Liver (tissue), 9 donors: ENCODE data around the gene STK24. TPM values are rescaled to one million over a fixed set of nuclear protein-coding genes. Genes with fewer than 3 reads are reported as not detected.

Source experiments
- DNase-seq: peaks from one replicate; pipeline ENCODE4 v3.0.0-alpha.2; 2017; ENCODE audit warnings: low spot score
- H3K27ac ChIP-seq, 2 donors: one replicate each; pipeline ENCODE4 v1.7.0; 2013; ENCODE audit warnings: inconsistent platforms in 2 of 2, low read length in 2 of 2, control low read depth in 1 of 2, low read depth in 1 of 2, mild to moderate bottlenecking in 1 of 2
- H3K27me3 ChIP-seq, 4 donors: one replicate each; pipeline versions ENCODE4 v1.6.1 to v1.7.0; 2013; ENCODE audit warnings: low read length in 3 of 4, inconsistent platforms in 1 of 4, mild to moderate bottlenecking in 1 of 4, moderate library complexity in 1 of 4; ENCODE audit not compliant: control insufficient read depth in 4 of 4, insufficient read depth in 4 of 4
- H3K36me3 ChIP-seq, 4 donors: one replicate each; pipeline versions ENCODE4 v1.6.1 to v1.7.0; 2013; ENCODE audit warnings: low read length in 3 of 4, mild to moderate bottlenecking in 3 of 4, low read depth in 1 of 4, moderate library complexity in 1 of 4; ENCODE audit not compliant: control insufficient read depth in 4 of 4, insufficient read depth in 3 of 4
- H3K4me1 ChIP-seq, 4 donors: one replicate each; pipeline versions ENCODE4 v1.6.1 to v1.7.0; 2013; ENCODE audit warnings: low read length in 3 of 4, mild to moderate bottlenecking in 3 of 4, moderate library complexity in 1 of 4; ENCODE audit not compliant: control insufficient read depth in 4 of 4, insufficient read depth in 4 of 4
- H3K4me3 ChIP-seq, 3 donors: one replicate each; pipeline versions ENCODE4 v1.6.1 to v1.7.0; 2013; ENCODE audit warnings: low read length in 3 of 3, control low read depth in 1 of 3, low read depth in 1 of 3, mild to moderate bottlenecking in 1 of 3
- H3K9ac ChIP-seq, 2 donors: one replicate each; pipeline ENCODE4 v1.7.0; 2013; ENCODE audit warnings: low read length in 2 of 2, mild to moderate bottlenecking in 2 of 2, moderate library complexity in 2 of 2, control low read depth in 1 of 2, low read depth in 1 of 2
- H3K9me3 ChIP-seq, 4 donors: one replicate each; pipeline versions ENCODE4 v1.6.1 to v1.7.0; 2013; ENCODE audit warnings: low read length in 3 of 4; ENCODE audit not compliant: control insufficient read depth in 4 of 4
- EGR1 ChIP-seq, 2 donors: IDR thresholded peaks; 2 replicates each; pipeline ENCODE4 v1.6.1; 2016 to 2018; ENCODE audit warnings: antibody characterized with exemption in 2 of 2, low read depth in 2 of 2
- FOXA1 ChIP-seq: IDR thresholded peaks from 2 replicates; pipeline ENCODE4 v1.6.1; 2016; ENCODE audit warnings: antibody characterized with exemption
- FOXA2 ChIP-seq: IDR thresholded peaks from 2 replicates; pipeline ENCODE4 v1.6.1; 2016; ENCODE audit warnings: antibody characterized with exemption
- GABPA ChIP-seq, 2 donors: IDR thresholded peaks in 1 of 2; conservative IDR thresholded peaks in 1 of 2; 2 replicates each; pipeline ENCODE4 v1.6.1; 2016; ENCODE audit warnings: antibody characterized with exemption in 2 of 2, mild to moderate bottlenecking in 1 of 2, moderate library complexity in 1 of 2
- HNF4G ChIP-seq: IDR thresholded peaks from 2 replicates; pipeline ENCODE4 v1.6.1; 2016; ENCODE audit warnings: antibody characterized with exemption
- NR2F2 ChIP-seq: IDR thresholded peaks from 2 replicates; pipeline ENCODE4 v1.6.1; 2016; ENCODE audit warnings: antibody characterized with exemption
- RAD21 ChIP-seq, 2 donors: IDR thresholded peaks; 2 replicates each; pipeline ENCODE4 v1.6.1; 2016; ENCODE audit warnings: antibody characterized with exemption in 2 of 2, mild to moderate bottlenecking in 2 of 2
- SP1 ChIP-seq: IDR thresholded peaks from 2 replicates; pipeline ENCODE4 v1.6.1; 2018; ENCODE audit warnings: antibody characterized with exemption, mild to moderate bottlenecking
- TAF1 ChIP-seq: conservative IDR thresholded peaks from 2 replicates; pipeline ENCODE4 v1.6.1; 2016; ENCODE audit warnings: antibody characterized with exemption, mild to moderate bottlenecking
- YY1 ChIP-seq: IDR thresholded peaks from 2 replicates; pipeline ENCODE4 v1.6.1; 2016; ENCODE audit warnings: antibody characterized with exemption, mild to moderate bottlenecking
- WGBS: extraction: QIAGEN DNeasy Blood & Tissue Kit; methylation state at CpG from one replicate; pipeline ENCODE4 v1.1.7; 2013; 5-methylcytosine and 5-hydroxymethylcytosine counted together
- polyA plus RNA-seq, 2 donors: library from polyadenylated mRNA; stranded (reverse) in 1 of 2; unstranded in 1 of 2; fragments of 200-250 nt in 1 of 2; fragments of >200 nt in 1 of 2; fragmentation: Nextera tagmentation in 1 of 2; extraction: Ambion mirVana in 1 of 2; gene quantifications; one replicate each; pipeline versions ENCODE4 v1.2.1 to v1.2.3, GENCODE V29; 2013 to 2015
- total RNA-seq, 2 donors: library from RNA; depleted of rRNA; stranded (reverse); fragments of >200 nt; gene quantifications; one replicate each; pipeline ENCODE4 v1.2.3, GENCODE V29; 2014
- TF ChIP-seq, protein P1 (sequence below): IDR thresholded peaks from 2 replicates; pipeline ENCODE4 v1.6.1; 2016; ENCODE audit warnings: antibody characterized with exemption
- TF ChIP-seq, protein P2 (sequence below): IDR thresholded peaks from 2 replicates; pipeline ENCODE4 v1.6.1; 2016; ENCODE audit warnings: antibody characterized with exemption, mild to moderate bottlenecking
- TF ChIP-seq, protein P3 (sequence below): fragments of 150-350 bp; IDR thresholded peaks from 2 replicates; pipeline ENCODE4 v1.5.1; 2017; ENCODE audit warnings: improper control_type of control experiment, low read depth, low read length; ENCODE audit not compliant: missing input control
- TF ChIP-seq, protein P4 (sequence below): IDR thresholded peaks from 2 replicates; pipeline ENCODE4 v1.6.1; 2016; ENCODE audit warnings: antibody characterized with exemption
- donor health status: healthy.
- donor health status: healthy.
- donor health status: healthy.
- donor health status: healthy.
- donor health status: healthy.

The STK24 gene
- total and polyA plus RNA-seq, 4 donors, result 6.4 to 43.3 (median 14.9) TPM

DNA sequence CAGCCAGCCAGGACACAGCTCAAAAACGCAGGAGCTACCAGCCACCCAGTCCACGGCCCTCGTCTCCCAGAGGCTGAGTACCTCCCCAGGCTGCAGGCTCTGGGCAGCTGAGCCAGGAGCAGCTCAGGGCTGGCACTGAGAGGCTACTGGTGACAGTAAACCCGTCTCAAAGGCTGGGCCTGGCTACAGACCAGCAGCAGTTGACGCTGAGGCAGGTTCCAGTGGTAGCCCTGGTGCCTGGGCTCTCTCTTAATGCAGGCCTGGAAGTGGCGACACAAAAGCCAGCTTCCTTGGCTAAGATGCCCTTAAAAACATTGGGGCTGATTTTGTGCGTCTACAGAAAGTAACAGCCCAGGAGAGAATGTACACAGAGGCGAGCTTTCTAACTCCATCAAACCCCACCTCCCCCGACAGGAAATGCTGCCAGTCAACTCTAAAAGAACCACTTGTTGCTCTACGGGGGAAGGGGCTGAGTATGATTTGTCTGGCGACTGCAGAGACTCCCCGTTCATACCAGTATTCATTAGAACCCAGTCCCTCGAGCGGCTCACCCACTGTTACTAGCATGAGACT, 126.3 kb downstream of the STK24 start:
- H3K9ac ChIP-seq, result no peak overlapping the region
- no peak for TF ChIP-seq GABPA (IDR thresholded peaks at IDR 0.05 in 1 of 2, conservative IDR thresholded peaks at IDR 0.05 in 1 of 2)
- TF ChIP-seq, protein P1, sequence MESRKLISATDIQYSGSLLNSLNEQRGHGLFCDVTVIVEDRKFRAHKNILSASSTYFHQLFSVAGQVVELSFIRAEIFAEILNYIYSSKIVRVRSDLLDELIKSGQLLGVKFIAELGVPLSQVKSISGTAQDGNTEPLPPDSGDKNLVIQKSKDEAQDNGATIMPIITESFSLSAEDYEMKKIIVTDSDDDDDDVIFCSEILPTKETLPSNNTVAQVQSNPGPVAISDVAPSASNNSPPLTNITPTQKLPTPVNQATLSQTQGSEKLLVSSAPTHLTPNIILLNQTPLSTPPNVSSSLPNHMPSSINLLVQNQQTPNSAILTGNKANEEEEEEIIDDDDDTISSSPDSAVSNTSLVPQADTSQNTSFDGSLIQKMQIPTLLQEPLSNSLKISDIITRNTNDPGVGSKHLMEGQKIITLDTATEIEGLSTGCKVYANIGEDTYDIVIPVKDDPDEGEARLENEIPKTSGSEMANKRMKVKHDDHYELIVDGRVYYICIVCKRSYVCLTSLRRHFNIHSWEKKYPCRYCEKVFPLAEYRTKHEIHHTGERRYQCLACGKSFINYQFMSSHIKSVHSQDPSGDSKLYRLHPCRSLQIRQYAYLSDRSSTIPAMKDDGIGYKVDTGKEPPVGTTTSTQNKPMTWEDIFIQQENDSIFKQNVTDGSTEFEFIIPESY, result no peak
- peaks cover 0 to 13% (median 8%) of the 10 kb centered on the region in 4 donors for H3K4me1 ChIP-seq
- DNase-seq, result no peak
- 79% methylated on average over 14 of the region's 14 CpGs for WGBS
- H3K27me3 ChIP-seq, result no peaks in the 10 kb centered on the region
- no peaks in the 10 kb centered on the region for H3K9me3 ChIP-seq
- H3K27ac ChIP-seq, result no peak overlapping the region
- no peak overlapping the region for H3K4me3 ChIP-seq
- peaks cover 3 to 41% (median 32%) of the 10 kb centered on the region in 4 donors for H3K36me3 ChIP-seq

DNA sequence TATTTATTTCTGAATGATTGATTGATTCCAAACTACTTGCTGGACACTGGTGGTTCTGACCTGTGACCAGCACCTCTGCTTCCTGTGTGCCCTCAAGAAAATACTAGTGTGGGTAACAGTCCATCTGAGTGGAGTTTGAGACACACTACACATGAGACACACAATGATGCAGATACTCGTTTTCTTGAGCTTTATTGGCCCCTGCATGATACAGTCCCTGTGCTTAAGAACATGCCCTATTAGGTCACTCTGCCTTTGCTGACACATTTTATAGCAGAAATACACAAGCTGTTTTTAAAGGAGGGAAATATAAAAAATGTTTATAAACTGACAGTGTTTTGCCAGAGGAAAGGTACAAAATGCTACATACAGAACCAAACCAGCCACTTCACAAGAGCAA, 126.9 kb downstream of the STK24 start:
- TF ChIP-seq SP1 (no peak), YY1 (no peak), TAF1 (no peak), FOXA2 (no peak), NR2F2 (no peak)
- TF ChIP-seq, protein P2, sequence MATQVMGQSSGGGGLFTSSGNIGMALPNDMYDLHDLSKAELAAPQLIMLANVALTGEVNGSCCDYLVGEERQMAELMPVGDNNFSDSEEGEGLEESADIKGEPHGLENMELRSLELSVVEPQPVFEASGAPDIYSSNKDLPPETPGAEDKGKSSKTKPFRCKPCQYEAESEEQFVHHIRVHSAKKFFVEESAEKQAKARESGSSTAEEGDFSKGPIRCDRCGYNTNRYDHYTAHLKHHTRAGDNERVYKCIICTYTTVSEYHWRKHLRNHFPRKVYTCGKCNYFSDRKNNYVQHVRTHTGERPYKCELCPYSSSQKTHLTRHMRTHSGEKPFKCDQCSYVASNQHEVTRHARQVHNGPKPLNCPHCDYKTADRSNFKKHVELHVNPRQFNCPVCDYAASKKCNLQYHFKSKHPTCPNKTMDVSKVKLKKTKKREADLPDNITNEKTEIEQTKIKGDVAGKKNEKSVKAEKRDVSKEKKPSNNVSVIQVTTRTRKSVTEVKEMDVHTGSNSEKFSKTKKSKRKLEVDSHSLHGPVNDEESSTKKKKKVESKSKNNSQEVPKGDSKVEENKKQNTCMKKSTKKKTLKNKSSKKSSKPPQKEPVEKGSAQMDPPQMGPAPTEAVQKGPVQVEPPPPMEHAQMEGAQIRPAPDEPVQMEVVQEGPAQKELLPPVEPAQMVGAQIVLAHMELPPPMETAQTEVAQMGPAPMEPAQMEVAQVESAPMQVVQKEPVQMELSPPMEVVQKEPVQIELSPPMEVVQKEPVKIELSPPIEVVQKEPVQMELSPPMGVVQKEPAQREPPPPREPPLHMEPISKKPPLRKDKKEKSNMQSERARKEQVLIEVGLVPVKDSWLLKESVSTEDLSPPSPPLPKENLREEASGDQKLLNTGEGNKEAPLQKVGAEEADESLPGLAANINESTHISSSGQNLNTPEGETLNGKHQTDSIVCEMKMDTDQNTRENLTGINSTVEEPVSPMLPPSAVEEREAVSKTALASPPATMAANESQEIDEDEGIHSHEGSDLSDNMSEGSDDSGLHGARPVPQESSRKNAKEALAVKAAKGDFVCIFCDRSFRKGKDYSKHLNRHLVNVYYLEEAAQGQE, result no peak
- Histone ChIP-seq H3K27ac (no peak overlapping the region), H3K27me3 (no peaks in the 10 kb centered on the region), H3K4me3 (no peak overlapping the region), H3K36me3 (peaks cover 3 to 39% (median 32%) of the 10 kb centered on the region in 4 donors), H3K9ac (no peak overlapping the region), H3K9me3 (no peaks in the 10 kb centered on the region), H3K4me1 (peaks cover 0 to 16% (median 8%) of the 10 kb centered on the region in 4 donors)
- DNase-seq, result no peak
- 74% methylated on average over 1 of the region's 1 CpG for WGBS

DNA sequence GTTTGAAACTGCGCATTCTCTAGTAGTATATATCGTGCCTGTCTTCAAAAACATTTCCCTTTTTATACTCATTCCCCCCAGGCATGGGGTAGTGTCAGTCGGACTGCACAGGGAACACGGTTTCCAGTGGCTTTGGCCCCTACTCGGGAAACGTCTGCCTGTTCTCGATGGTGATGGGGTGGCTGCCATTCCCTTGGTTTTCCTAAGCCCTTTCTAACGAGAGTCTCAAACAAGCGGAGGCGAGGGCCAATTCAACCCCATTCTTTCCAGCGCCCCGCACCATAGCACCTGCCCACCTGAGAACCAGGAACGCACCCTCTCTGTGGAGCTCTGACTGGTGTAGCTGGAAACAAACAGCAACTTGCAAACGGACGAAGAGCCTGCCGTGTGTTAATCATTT, 127.6 kb downstream of the STK24 start:
- peaks cover 0 to 11% (median 3%) of the 10 kb centered on the region in 4 donors for H3K4me1 ChIP-seq
- no peak overlapping the region for H3K27ac ChIP-seq
- no peaks in the 10 kb centered on the region for H3K9me3 ChIP-seq
- no peak overlapping the region for H3K9ac ChIP-seq
- H3K27me3 ChIP-seq, result no peaks in the 10 kb centered on the region
- H3K36me3 ChIP-seq, result peaks cover 3 to 39% (median 32%) of the 10 kb centered on the region in 4 donors
- no peak overlapping the region for H3K4me3 ChIP-seq
- WGBS, result 92% methylated on average over 16 of the region's 16 CpGs
- DNase-seq, result no peak
- TF ChIP-seq EGR1 (IDR thresholded peaks at IDR 0.05; ENCODE audit: low read depth in 2 of 2), result no peak
- TF ChIP-seq, protein P3, sequence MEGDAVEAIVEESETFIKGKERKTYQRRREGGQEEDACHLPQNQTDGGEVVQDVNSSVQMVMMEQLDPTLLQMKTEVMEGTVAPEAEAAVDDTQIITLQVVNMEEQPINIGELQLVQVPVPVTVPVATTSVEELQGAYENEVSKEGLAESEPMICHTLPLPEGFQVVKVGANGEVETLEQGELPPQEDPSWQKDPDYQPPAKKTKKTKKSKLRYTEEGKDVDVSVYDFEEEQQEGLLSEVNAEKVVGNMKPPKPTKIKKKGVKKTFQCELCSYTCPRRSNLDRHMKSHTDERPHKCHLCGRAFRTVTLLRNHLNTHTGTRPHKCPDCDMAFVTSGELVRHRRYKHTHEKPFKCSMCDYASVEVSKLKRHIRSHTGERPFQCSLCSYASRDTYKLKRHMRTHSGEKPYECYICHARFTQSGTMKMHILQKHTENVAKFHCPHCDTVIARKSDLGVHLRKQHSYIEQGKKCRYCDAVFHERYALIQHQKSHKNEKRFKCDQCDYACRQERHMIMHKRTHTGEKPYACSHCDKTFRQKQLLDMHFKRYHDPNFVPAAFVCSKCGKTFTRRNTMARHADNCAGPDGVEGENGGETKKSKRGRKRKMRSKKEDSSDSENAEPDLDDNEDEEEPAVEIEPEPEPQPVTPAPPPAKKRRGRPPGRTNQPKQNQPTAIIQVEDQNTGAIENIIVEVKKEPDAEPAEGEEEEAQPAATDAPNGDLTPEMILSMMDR, result no peak
- no peak for TF ChIP-seq TAF1
- TF ChIP-seq, protein P4, sequence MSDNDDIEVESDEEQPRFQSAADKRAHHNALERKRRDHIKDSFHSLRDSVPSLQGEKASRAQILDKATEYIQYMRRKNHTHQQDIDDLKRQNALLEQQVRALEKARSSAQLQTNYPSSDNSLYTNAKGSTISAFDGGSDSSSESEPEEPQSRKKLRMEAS, result no peak
- no peak for TF ChIP-seq GABPA (IDR thresholded peaks at IDR 0.05 in 1 of 2, conservative IDR thresholded peaks at IDR 0.05 in 1 of 2)
- TF ChIP-seq NR2F2, result no peak
- no peak for TF ChIP-seq FOXA1
- TF ChIP-seq, protein P2, result no peak
- no peak for TF ChIP-seq RAD21 (IDR thresholded peaks at IDR 0.05)
- no peak for TF ChIP-seq HNF4G
